ENCODE results near the gene ELMOD3.

The ELMOD3 gene

GRCh38 chr2:85428343-85428881 is 73.8 kb downstream of the ELMOD3 start:
- TF ChIP-seq CTCF (IDR thresholded peaks at IDR 0.05; ENCODE audit: extremely low read depth, insufficient read depth, missing control alignments), result no peak
- in situ Hi-C loops (cut with MboI; ENCODE audit: low pct_unique_long_range_greater_than_20kb, low sequenced_read_pairs, unreplicated experiment), result no loop called here
- DNase-seq (ENCODE audit: low spot score), result no peak

GRCh38 chr2:85429213-85429923 is 74.8 kb downstream of the ELMOD3 start:
- DNase-seq (ENCODE audit: low spot score), result no peak
- in situ Hi-C loops (cut with MboI; ENCODE audit: low pct_unique_long_range_greater_than_20kb, low sequenced_read_pairs, unreplicated experiment), result no loop called here
- TF ChIP-seq CTCF (IDR thresholded peaks at IDR 0.05; ENCODE audit: extremely low read depth, insufficient read depth, missing control alignments), result no peak

- in situ Hi-C loops (cut with MboI; ENCODE audit: low pct_unique_long_range_greater_than_20kb, low sequenced_read_pairs, unreplicated experiment), result no loop called here
- TF ChIP-seq CTCF (IDR thresholded peaks at IDR 0.05; ENCODE audit: extremely low read depth, insufficient read depth, missing control alignments), result no peak
- no peak for DNase-seq (ENCODE audit: low spot score)
Observed at GRCh38 chr2:85429924-85430289, 75.3 kb downstream of the ELMOD3 start.

- in situ Hi-C loops (cut with MboI; ENCODE audit: low pct_unique_long_range_greater_than_20kb, low sequenced_read_pairs, unreplicated experiment), result no loop called here
- no peak for DNase-seq (ENCODE audit: low spot score)
Observed at GRCh38 chr2:85430752-85431569, 76.4 kb downstream of the ELMOD3 start.

GRCh38 chr2:85431570-85432205 is 77.1 kb downstream of the ELMOD3 start:
- TF ChIP-seq CTCF (IDR thresholded peaks at IDR 0.05; ENCODE audit: extremely low read depth, insufficient read depth, missing control alignments), result no peak
- in situ Hi-C loops (cut with MboI; ENCODE audit: low pct_unique_long_range_greater_than_20kb, low sequenced_read_pairs, unreplicated experiment), result no loop called here
- no peak for DNase-seq (ENCODE audit: low spot score)

More at GRCh38 chr2:85430752-85431569, 76.4 kb downstream of the ELMOD3 start:
- TF ChIP-seq CTCF (IDR thresholded peaks at IDR 0.05; ENCODE audit: extremely low read depth, insufficient read depth, missing control alignments), result no peak

- in situ Hi-C loops (cut with MboI; ENCODE audit: low pct_unique_long_range_greater_than_20kb, low sequenced_read_pairs, unreplicated experiment), result no loop called here
- DNase-seq (ENCODE audit: low spot score), result no peak
- no peak for TF ChIP-seq CTCF (IDR thresholded peaks at IDR 0.05; ENCODE audit: extremely low read depth, insufficient read depth, missing control alignments)
Observed at GRCh38 chr2:85433511-85434089, 79.0 kb downstream of the ELMOD3 start.

Data from GM13977 (cell line).